Motor neuron (in vitro differentiated cells): ENCODE data around the gene SGCG. TPM values are rescaled to one million over a fixed set of nuclear protein-coding genes. Genes with fewer than 3 reads are reported as not detected.

Source experiments
- ATAC-seq, 8 experiments: fragments of 200-7000 bp; cut with Tn5 transposase; replicated peaks in 6 of 8; 2 replicates each; pipeline ENCODE4 v1.8.0; 2021; ENCODE audit warnings: mild to moderate bottlenecking in 8 of 8, moderate library complexity in 8 of 8
- H3K27ac ChIP-seq, 2 donors: fragments of 250-450 bp; sonication (Bioruptor Pico); 2 replicates each; pipeline ENCODE4 v1.9.0; 2021; ENCODE audit warnings: antibody characterized with exemption in 2 of 2, mild to moderate bottlenecking in 2 of 2, moderate library complexity in 1 of 2
- H3K4me1 ChIP-seq, 2 donors: fragments of 250-450 bp; sonication (Bioruptor Pico); replicated peaks in 1 of 2; 2 replicates each; pipeline ENCODE4 v1.6.1; 2021; ENCODE audit warnings: antibody characterized with exemption in 2 of 2, mild to moderate bottlenecking in 2 of 2, moderate library complexity in 1 of 2
- H3K4me3 ChIP-seq, 5 donors: fragments of 250-450 bp; sonication (Bioruptor Pico); 2 replicates each; pipeline ENCODE4 v1.9.0; 2021; ENCODE audit warnings: antibody characterized with exemption in 5 of 5, mild to moderate bottlenecking in 5 of 5, moderate library complexity in 4 of 5
- WGBS, 10 experiments: fragments of 450-650 bp; shearing (Covaris generic); methylation state at CpG; one replicate each; pipeline ENCODE4 v1.0.0; 2022; 5-methylcytosine and 5-hydroxymethylcytosine counted together
- in situ Hi-C, 9 experiments: fragments of 400-800 bp; cut with MboI; loops; one replicate each; pipeline ENCODE4 v1.15.0; 2021; ENCODE audit warnings: low sequenced_read_pairs in 9 of 9, low pct_unique_long_range_greater_than_20kb in 2 of 9; ENCODE audit not compliant: unreplicated experiment in 9 of 9
- total RNA-seq, 8 experiments: library from RNA; unstranded; fragments of 300-600 nt; gene quantifications; 2 replicates each; pipeline versions ENCODE4 v1.2.3 to v1.2.4, GENCODE V29; 2022

SGCG gene
- total RNA-seq, 8 experiments from 2014 or later, result 2.1 to 8.8 (median 5.6) TPM

DNA sequence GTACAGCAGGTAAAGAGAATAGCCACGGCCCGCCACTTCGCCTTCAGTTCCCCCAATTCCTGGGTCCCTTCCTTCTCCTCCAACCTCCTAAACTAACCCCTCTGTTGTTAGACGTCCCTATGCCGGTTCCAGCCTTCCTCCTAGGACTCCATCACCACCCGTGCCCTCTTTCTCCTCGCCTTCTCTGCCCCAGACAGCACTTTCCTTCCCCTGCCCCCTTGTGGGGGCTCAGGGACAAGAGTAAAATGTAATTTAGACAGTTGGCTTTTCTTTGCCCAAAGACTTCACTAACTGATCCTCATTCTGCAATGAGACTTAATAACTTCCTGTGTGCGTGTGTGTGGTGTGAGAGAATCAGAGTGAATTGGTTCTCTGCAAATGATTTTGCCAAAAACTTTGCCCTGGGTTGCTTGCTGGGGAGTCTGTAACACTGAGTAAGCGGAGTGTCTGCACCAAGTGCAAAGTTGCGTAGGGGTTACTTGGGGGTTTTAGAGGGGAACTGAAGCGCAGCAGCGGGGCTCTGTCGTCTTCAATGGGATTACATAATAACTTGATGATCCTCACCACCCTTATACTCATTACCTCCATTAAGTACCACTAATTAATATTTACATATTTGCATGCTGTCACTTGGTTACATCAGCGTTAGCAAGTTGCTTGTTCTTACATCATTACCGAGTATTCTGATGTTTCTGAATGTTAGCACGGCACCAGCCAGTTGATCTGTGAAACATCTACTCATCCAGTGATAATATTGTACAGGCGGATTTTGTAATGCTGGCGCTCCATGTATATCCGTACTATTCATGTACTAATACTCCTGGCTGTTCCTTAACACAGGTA is 19.9 kb upstream of the SGCG start:
- ATAC-seq, result peak in 6 of 8 experiments; percentile 4 to 40 (median 32)
- Histone ChIP-seq H3K4me3 (peak overlapping the region; percentile 38 to 67 (median 53)), H3K4me1 (no peaks in the 10 kb centered on the region), H3K27ac (peak overlapping the region; percentile 61 to 93)
- in situ Hi-C loops, result loop anchor here in 1 of 9 experiments (25.0 kb wide), 1 partner anchor 349 kb away; no protein-coding TSS in a partner anchor
- WGBS, 10 experiments, result 12 to 85% (median 46%) methylated on average over 1 to 15 of the region's 19 CpGs

DNA sequence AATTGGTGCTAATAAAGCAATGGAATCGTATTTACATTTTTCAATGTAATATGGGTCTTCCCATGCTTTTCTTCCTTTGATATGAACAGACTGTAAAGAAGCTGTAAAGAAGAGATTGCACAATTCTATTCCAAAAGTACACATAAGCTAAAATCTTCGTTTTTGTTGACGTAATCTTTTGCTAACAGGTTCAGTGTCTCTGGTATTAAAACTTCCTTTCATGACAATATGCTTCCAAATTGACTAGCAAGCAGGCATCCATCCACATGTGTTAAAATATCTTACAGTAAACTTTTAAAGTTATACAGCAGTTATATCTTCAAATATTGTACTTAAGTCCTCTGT is 19.3 kb upstream of the SGCG start:
- Histone ChIP-seq H3K27ac (peak overlapping the region in 1 of 2 donors; percentile 93), H3K4me1 (no peaks in the 10 kb centered on the region), H3K4me3 (peak overlapping the region; percentile 38 to 67 (median 53))
- ATAC-seq, result no peak
- in situ Hi-C loops, result loop anchor here in 1 of 9 experiments (25.0 kb wide), 1 partner anchor 349 kb away; no protein-coding TSS in a partner anchor
- 15 to 89% (median 80%) methylated on average over 1 to 3 of the region's 3 CpGs; no CpG with 5 or more reads in 1 of the 10 experiments for WGBS, 10 experiments

DNA sequence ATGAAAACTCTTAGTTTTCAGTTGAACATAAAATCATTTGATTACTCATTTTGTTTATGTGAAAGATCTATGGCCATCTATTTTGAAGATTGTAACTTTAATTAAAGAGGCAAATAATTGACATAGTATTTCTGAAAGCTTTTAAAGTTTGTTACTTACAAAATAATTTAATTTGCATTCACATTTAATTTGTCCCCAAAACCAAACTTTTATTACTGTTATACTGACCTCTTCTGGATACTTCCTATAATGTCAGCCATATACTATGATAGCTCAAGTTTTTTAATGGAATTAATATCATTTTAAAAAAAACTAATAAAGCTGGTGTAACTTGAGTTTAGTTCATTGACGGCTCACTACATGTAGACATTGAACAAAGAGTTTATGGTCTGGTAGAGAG is 4.9 kb upstream of the SGCG start:
- no peak for ATAC-seq
- Histone ChIP-seq H3K27ac (no peak overlapping the region), H3K4me1 (no peaks in the 10 kb centered on the region), H3K4me3 (no peak overlapping the region)
- 0 to 80% (median 0%) methylated on average over 1 of the region's 1 CpG; no CpG with 5 or more reads in 3 of the 10 experiments for WGBS, 10 experiments
- in situ Hi-C loops, result no loop called here

DNA sequence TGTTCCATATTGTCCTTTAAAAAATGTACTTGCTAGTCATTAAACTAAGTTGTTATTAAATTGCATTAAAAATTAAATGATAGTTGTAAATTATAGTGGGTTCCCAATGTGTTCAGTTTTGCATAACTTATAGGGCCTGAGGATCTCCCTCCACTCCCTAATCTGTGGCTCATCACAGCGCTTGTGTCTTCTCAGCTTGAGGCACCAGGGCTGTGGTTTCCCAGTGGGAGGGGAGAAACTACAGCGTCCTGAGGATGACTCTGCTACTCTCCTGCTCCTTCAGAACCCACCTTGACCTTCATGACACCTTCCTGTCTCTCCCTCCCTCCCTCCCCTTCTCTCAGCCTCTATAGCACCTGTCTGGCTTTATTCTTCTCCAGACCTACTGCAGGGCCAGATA is 1.4 kb downstream of the SGCG start:
- no peak for ATAC-seq
- in situ Hi-C loops, result no loop called here
- Histone ChIP-seq H3K4me3 (no peak overlapping the region), H3K4me1 (no peaks in the 10 kb centered on the region), H3K27ac (no peak overlapping the region)
- WGBS, 10 experiments, result 57 to 100% (median 89%) methylated on average over 1 to 2 of the region's 2 CpGs; no CpG with 5 or more reads in 6 of the 10 experiments

DNA sequence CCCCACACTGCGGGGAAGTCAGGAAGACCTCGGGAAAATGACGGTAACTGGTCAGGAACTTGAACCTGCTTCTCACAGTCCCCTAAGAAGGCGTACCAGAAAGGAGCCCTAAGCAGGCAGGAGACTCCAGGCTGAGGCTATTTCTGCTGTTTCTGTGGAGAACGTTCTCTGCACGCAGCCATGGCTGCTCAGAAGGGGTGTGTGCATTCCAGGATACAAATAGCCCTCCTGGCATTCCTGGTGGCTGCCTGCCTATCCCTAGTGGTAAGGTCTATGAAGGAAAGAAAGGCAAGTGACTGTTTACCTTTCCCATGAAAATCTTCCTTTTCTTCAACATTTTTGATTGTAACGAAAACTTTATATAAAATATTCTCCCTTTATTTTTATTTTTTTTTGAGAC is 2.5 kb downstream of the SGCG start:
- 72 to 94% (median 84%) methylated on average over 1 to 7 of the region's 7 CpGs; no CpG with 5 or more reads in 2 of the 10 experiments for WGBS, 10 experiments
- Histone ChIP-seq H3K27ac (no peak overlapping the region), H3K4me1 (no peaks in the 10 kb centered on the region), H3K4me3 (no peak overlapping the region)
- no peak for ATAC-seq
- in situ Hi-C loops, result no loop called here

DNA sequence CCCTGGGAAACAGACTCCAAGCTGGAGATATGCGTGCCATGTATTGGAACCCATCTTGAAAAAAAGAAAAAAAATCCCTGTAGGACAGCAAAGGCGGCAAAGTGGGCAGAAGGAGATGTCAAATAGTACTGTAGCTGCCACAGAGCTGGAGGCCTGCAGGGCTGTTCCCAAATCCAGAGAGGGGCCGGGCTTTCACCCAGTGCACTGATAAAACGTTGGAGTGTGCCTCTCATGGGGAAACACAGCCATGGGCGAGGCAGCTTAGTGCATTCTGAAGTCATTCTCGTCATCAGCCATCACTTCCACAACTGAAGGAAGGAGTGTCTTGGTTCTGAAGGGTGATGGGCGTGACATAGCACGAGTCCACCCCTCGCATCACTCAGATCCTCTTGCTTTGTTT is 4.8 kb downstream of the SGCG start:
- Histone ChIP-seq H3K4me1 (no peaks in the 10 kb centered on the region), H3K27ac (no peak overlapping the region), H3K4me3 (no peak overlapping the region)
- in situ Hi-C loops, result no loop called here
- WGBS, 10 experiments, result 75 to 100% (median 81%) methylated on average over 1 to 7 of the region's 9 CpGs; no CpG with 5 or more reads in 2 of the 10 experiments
- no peak for ATAC-seq

DNA sequence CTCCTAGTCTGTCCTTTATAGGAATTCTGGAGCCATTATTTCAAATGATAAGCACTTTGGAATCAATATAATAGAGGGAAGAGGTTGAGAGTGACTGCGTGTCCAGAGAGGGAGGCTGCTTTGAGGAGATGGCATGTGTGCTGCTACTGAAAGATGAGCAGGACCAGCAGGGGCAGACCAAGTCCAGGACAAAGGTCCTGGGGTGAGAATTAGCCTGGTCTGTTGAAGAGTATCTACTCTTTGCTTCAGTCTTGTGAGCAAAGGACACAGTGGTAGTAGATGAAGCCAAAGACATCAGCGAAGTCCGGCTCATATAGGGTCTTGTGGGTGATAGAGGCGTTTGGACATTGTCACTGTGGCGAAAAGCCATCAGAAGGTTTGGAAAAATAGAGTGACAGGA is 21.1 kb downstream of the SGCG start:
- 40 to 100% (median 92%) methylated on average over 1 to 3 of the region's 5 CpGs for WGBS, 10 experiments
- H3K4me1 ChIP-seq, result no peaks in the 10 kb centered on the region
- in situ Hi-C loops, result no loop called here
- no peak overlapping the region for H3K4me3 ChIP-seq
- H3K27ac ChIP-seq, result no peak overlapping the region
- ATAC-seq, result no peak

DNA sequence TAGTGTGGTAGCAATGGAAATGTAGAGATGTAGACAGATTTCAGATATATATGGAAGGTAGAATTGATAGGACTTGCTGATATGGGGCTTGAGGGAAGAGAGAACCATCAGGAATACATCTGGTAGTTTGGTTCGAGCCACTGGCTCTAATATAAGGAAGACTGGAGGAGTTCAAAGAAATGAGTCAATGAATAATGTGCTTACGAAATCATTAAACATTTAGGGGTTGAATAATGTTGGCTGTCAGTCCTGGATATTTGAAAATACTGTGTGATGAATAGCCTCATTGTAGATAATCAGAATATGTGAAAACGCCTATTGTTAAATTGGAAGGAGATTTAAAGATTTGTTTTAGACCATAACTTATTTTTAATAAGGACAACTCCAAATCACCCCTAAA is 21.6 kb downstream of the SGCG start:
- in situ Hi-C loops, result no loop called here
- 4 to 100% (median 63%) methylated on average over 2 to 3 of the region's 3 CpGs for WGBS, 10 experiments
- ATAC-seq, result peak in 2 of 8 experiments; percentile 54 to 82

DNA sequence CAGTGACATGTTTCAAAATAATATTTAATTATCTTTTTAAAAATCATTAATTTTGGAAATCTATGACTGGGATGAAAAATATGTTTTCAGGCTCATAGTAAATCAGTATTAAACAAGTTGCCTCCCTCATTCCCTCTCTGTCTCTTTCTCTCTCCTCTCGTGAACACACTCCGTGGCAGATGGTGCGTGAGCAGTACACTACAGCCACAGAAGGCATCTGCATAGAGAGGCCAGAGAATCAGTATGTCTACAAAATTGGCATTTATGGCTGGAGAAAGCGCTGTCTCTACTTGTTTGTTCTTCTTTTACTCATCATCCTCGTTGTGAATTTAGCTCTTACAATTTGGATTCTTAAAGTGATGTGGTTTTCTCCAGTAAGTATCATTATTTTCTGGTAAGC is 22.7 kb downstream of the SGCG start:
- in situ Hi-C loops, result no loop called here
- WGBS, 10 experiments, result 27 to 100% (median 77%) methylated on average over 2 to 5 of the region's 5 CpGs
- no peak overlapping the region for H3K4me3 ChIP-seq
- ATAC-seq, result no peak
- H3K27ac ChIP-seq, result no peak overlapping the region
- no peaks in the 10 kb centered on the region for H3K4me1 ChIP-seq

More for the DNA sequence above, 21.6 kb downstream of the SGCG start:
- no peak overlapping the region for H3K27ac ChIP-seq
- H3K4me3 ChIP-seq, result no peak overlapping the region
- no peaks in the 10 kb centered on the region for H3K4me1 ChIP-seq

DNA sequence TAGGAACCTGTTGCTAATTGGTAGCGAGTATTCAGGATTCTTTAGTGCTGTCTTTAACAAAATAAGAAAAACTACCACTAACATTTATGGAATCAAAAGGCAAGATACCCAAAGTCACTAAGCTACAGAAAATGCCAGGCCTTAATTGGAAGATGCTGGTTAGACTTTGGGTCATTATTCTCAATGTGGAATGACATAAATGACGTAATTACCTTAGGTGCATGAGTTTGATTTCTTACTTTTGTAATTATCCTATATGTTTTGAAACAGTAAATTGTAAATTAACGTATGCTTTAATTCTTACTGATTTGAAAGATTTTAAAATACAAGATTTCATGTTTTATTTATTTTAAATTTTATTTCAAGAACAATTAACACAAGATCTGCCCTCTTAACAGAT is 25.0 kb downstream of the SGCG start:
- in situ Hi-C loops, result no loop called here
- no peak overlapping the region for H3K4me3 ChIP-seq
- no peak for ATAC-seq
- WGBS, 10 experiments, result 20 to 100% (median 87%) methylated on average over 1 to 3 of the region's 3 CpGs
- no peak overlapping the region for H3K27ac ChIP-seq
- no peaks in the 10 kb centered on the region for H3K4me1 ChIP-seq

DNA sequence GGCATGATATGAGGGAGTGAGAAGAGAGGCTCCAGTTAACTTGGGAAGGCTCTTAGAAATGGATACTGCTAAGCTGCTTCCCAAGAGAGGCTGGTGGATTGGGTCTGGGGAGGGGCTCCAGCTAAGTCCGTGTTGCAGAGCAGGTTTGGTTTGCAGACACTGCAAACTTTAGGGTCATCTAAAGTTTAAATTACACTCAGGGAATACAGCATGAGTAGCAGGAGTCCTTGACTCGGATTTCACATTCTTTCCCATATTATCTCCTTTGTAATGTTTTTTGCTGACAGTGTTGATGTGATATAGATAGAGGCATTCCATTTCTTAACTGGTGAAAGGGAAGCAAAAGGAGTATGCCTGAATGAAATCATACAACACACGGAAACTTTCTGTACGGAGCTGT is 31.9 kb downstream of the SGCG start:
- in situ Hi-C loops, result no loop called here
- 38 to 100% (median 69%) methylated on average over 1 to 4 of the region's 4 CpGs; no CpG with 5 or more reads in 2 of the 10 experiments for WGBS, 10 experiments
- Histone ChIP-seq H3K4me1 (no peaks in the 10 kb centered on the region), H3K27ac (no peak overlapping the region), H3K4me3 (no peak overlapping the region)
- no peak for ATAC-seq

DNA sequence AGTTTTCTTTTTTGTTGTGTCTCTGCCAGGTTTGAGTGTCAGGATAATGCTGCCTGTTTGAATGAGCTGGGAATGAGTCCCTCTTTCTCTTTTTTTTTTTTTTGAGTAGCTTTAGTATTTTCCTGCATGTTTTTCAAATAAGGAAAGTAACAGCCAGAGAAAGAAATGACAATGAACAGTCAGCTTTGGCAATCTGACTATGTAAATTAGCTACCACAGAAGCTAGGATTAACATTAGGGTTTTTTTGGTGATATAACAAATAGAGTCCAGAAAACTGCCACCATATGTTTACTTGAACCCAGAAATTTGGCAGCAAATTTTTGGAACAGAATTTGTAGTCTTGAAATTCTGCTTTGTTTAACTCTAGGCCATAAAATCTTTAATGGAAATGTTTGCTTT is 50.5 kb downstream of the SGCG start:
- no peaks in the 10 kb centered on the region for H3K4me1 ChIP-seq
- no peak overlapping the region for H3K4me3 ChIP-seq
- ATAC-seq, result no peak
- H3K27ac ChIP-seq, result no peak overlapping the region
- in situ Hi-C loops, result no loop called here

DNA sequence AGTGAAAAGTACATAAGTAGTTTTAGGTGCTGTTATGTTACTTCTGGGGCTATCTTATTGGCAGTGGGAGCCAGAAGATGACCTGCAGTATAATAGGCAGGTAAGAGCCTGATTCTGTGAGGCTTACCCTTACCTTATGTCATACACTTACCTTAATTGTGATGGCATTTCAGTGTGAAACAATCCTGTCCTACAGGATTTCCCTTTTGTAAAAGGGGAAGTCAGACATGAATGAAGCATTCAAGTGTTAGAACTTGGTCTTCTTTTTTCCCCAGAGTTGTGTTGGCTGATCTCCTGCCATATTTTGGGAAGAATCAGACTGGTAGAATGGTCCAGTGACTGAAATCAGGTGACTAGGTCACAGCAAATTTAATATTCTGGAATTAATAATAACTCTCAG is 55.2 kb downstream of the SGCG start:
- H3K4me3 ChIP-seq, result no peak overlapping the region
- no peak for ATAC-seq
- no peak overlapping the region for H3K27ac ChIP-seq
- no peaks in the 10 kb centered on the region for H3K4me1 ChIP-seq
- in situ Hi-C loops, result no loop called here

DNA sequence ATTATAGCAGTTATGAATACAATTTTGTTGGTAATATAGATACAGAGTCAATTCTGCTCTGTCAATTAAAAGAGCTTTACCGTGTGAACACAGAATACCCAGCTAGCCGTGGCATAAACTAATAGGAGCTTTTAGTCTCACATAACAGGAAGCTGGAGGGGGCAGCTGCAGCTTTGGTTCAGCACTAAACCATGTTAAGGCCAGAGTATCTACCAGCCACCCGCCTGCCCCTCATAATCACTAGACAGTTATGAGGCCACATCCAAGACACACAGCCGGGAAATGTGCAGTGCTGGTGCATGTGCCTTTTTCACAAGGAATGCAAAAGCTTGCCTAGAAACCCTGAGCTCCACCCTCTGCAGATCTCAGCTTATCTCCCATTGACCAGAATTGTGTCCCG is 62.3 kb downstream of the SGCG start:
- Histone ChIP-seq H3K4me3 (no peak overlapping the region), H3K27ac (no peak overlapping the region), H3K4me1 (no peaks in the 10 kb centered on the region)
- 50 to 100% (median 81%) methylated on average over 1 to 4 of the region's 5 CpGs; no CpG with 5 or more reads in 2 of the 10 experiments for WGBS, 10 experiments
- ATAC-seq, result no peak
- in situ Hi-C loops, result no loop called here
